ACC112 (cell line): ENCODE data around the gene HMGN1.

Source experiments
- H2AFZ ChIP-seq: fragments of 200-600 bp; sonication (generic); one replicate; pipeline ENCODE4 v1.6.0; 2017; ENCODE audit warnings: antibody characterized with exemption, low read length; ENCODE audit not compliant: unreplicated experiment
- H3K27ac ChIP-seq: fragments of 200-600 bp; sonication (generic); 2 replicates; pipeline ENCODE4 v1.5.1; 2014; ENCODE audit warnings: low read depth, mild to moderate bottlenecking, antibody characterized with exemption, low read length, moderate library complexity
- H3K27me3 ChIP-seq: fragments of 200-600 bp; sonication (generic); 2 replicates; pipeline ENCODE4 v1.6.1; 2014; ENCODE audit warnings: mild to moderate bottlenecking, antibody characterized with exemption, low read length, moderate library complexity, mixed read lengths; ENCODE audit not compliant: insufficient read depth
- H3K36me3 ChIP-seq: fragments of 200-600 bp; sonication (generic); 2 replicates; pipeline ENCODE4 v1.6.1; 2016; ENCODE audit warnings: mild to moderate bottlenecking, antibody characterized with exemption, low read length, moderate library complexity, mixed read lengths; ENCODE audit not compliant: insufficient read depth
- H3K4me1 ChIP-seq: fragments of 200-600 bp; sonication (generic); one replicate; pipeline ENCODE4 v1.6.1; 2016; ENCODE audit warnings: low read length, mixed read lengths; ENCODE audit not compliant: insufficient read depth, unreplicated experiment, control insufficient read depth
- H3K4me3 ChIP-seq: fragments of 200-600 bp; sonication (generic); 2 replicates; pipeline ENCODE4 v1.5.1; 2014; ENCODE audit warnings: mild to moderate bottlenecking, low read depth, low read length
- H3K79me2 ChIP-seq: fragments of 200-600 bp; sonication (generic); one replicate; pipeline ENCODE4 v1.6.0; 2016; ENCODE audit warnings: low read length; ENCODE audit not compliant: control insufficient read depth, unreplicated experiment, insufficient read depth

The HMGN1 gene

DNA sequence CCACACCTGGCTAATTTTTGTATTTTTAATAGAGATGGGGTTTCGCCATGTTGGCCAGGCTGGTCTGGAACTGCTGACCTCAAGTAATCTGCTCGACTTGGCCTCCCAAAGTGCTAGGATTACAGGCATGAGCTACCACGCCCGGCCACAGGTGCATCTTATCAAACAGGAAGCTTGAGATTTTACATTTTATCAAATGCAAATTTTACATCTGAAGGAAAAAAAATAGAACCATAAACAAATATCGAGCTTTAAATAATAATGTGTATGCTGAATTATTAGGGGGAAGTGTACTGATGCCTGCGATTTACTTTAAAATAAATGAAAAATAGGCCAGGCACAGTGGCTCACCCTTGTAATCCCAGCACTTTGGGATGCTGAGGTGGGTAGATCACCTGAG is 18.9 kb downstream of the HMGN1 start:
- Histone ChIP-seq H3K79me2 (no peaks in the 10 kb centered on the region), H3K36me3 (no peaks in the 10 kb centered on the region), H3K4me3 (no peak overlapping the region), H3K4me1 (no peaks in the 10 kb centered on the region), H3K27me3 (no peaks in the 10 kb centered on the region), H2AFZ (no peak overlapping the region), H3K27ac (no peak overlapping the region)

GRCh38 chr21:39327727-39328126 is 21.2 kb downstream of the HMGN1 start:
- H3K4me1 ChIP-seq = no peaks in the 10 kb centered on the region
- no peak overlapping the region for H2AFZ ChIP-seq
- H3K4me3 ChIP-seq = no peak overlapping the region
- H3K27me3 ChIP-seq = no peaks in the 10 kb centered on the region
- no peaks in the 10 kb centered on the region for H3K79me2 ChIP-seq
- H3K36me3 ChIP-seq = no peaks in the 10 kb centered on the region
- H3K27ac ChIP-seq = no peak overlapping the region

DNA sequence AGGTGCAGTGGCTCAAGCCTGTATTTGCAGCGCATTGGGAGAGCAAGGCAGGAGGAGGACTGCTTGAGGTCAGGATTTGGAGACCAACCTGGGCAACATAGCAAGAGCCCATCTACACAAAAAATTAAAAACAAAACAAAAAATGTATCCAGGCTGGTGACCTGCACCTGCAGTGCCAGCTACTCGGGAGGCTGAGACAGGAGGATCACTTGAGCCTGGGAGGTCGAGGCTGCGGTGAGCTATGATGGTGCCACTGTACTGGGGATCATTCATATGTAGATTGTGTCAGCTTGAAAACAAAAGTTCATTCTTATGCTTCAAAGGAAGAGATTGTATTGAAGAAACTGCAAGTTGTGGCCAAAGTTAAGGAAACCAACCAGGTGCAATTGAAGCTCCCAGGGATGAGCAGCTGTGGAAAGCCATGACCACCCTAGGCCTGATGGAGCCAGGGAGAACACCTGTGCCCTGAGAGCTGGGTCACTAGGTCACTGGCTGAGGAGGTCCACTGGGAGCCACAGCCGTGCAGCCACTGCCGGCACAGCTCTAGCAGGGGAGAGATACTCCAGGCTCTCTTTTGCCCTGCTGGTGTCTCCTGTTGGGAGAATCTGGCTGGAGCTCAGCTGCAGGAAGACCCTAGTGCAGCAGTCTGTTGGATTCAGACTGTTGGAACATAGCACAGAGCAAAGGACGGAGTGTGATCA is 22.1 kb downstream of the HMGN1 start:
- peaks cover 4% of the 10 kb centered on the region for H3K4me1 ChIP-seq
- no peaks in the 10 kb centered on the region for H3K36me3 ChIP-seq
- H2AFZ ChIP-seq = no peak overlapping the region
- no peak overlapping the region for H3K27ac ChIP-seq
- H3K4me3 ChIP-seq = no peak overlapping the region
- no peaks in the 10 kb centered on the region for H3K79me2 ChIP-seq
- H3K27me3 ChIP-seq = no peaks in the 10 kb centered on the region

DNA sequence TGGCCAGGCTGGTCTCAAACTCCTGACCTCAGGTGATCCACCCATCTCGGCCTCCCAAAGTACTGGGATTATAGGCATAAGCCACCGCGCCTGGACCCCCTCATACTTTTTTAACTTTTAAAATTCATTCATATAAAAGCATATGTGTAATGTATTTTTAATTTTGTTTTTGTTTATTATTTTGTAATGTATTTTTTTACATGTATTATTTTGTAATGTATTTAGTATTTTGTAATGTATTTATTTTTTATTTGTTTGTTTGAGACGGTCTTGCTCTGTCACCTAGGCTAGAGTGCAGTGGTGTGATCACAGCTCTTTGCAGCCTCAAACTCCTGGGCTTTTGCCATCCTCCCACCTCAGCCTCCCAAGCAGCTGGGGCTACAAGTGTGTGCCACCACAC is 23.4 kb downstream of the HMGN1 start:
- Histone ChIP-seq H3K27ac (no peak overlapping the region), H3K4me3 (no peak overlapping the region), H3K36me3 (no peaks in the 10 kb centered on the region), H3K79me2 (no peaks in the 10 kb centered on the region), H3K4me1 (peaks cover 4% of the 10 kb centered on the region), H3K27me3 (no peaks in the 10 kb centered on the region), H2AFZ (no peak overlapping the region)

GRCh38 chr21:39321424-39321823 is 27.5 kb downstream of the HMGN1 start:
- no peaks in the 10 kb centered on the region for H3K36me3 ChIP-seq
- H3K27ac ChIP-seq = no peak overlapping the region
- no peaks in the 10 kb centered on the region for H3K27me3 ChIP-seq
- peaks cover 4% of the 10 kb centered on the region for H3K4me1 ChIP-seq
- no peak overlapping the region for H2AFZ ChIP-seq
- H3K4me3 ChIP-seq = no peak overlapping the region
- no peaks in the 10 kb centered on the region for H3K79me2 ChIP-seq

GRCh38 chr21:39319814-39320332 is 29.0 kb downstream of the HMGN1 start:
- Histone ChIP-seq H3K4me3 (no peak overlapping the region), H3K27me3 (no peaks in the 10 kb centered on the region), H3K36me3 (no peaks in the 10 kb centered on the region), H2AFZ (no peak overlapping the region), H3K27ac (no peak overlapping the region), H3K4me1 (peaks cover 4% of the 10 kb centered on the region), H3K79me2 (no peaks in the 10 kb centered on the region)

DNA sequence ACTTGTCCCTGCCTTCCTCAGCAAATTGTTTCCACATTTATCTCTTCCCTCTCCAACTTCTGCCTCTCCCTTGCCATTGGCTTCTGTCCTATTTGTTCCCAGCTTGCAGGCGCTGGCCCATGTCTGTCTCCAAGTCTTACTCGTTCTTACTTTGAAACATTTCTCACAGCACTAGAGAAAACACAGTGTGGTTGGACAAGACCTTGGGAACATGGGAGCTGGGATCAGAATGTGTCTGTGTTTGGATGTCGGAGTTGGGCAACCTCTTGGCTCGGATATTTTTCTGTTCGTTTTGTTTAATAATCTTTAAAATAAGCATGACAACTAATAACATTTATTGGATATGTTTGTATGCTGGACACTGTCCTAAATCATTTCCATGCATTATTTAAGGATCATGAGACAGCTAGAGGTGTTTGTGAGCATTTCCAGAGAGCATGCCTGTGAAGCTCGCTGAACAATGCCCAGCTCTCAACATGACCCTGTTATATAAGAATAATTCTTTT is 29.6 kb downstream of the HMGN1 start:
- Histone ChIP-seq H3K27ac (no peak overlapping the region), H2AFZ (no peak overlapping the region), H3K4me1 (peaks cover 4% of the 10 kb centered on the region)

DNA sequence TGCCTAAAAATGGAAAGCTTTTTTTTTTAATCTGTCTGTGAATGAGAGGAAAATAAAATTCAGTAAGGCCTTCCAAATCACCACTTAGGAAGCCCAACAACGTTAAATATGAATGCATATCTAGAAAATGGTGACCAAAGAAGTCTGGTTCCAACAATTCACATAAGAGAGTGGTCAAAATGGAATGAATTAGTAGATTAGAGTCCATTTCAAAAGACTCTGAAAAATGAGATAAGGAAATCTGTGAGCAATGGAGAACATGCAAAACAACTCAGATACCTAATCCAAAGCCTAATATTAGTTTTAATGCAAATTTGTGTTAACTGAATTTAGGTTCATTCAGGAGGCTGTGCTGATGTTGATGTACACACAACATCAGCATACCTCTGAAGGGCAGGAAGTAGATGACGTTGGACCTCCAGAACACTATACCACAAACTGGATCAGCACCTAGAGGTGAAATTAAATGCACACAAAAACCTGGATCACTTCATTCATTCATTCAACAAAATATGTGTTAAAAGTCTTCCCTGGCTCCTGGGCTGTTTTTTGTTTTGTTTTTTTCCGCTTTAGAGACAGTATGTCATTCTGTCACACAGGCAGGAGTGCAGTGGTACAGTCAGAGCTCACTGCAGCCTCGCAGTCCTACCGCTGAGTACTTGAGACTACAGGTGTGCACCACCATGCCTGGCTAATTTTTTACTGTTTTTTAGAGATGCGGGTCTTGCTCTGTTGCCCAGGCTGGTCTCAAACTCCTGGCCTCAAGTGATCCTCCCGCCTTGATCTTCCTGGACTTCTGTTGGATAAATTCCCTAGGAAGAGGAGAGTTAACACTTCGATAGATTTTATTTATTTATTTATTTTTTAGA is 30.6 kb downstream of the HMGN1 start:
- Histone ChIP-seq H3K27ac (no peak overlapping the region), H2AFZ (no peak overlapping the region), H3K4me3 (no peak overlapping the region), H3K27me3 (no peaks in the 10 kb centered on the region), H3K4me1 (peaks cover 4% of the 10 kb centered on the region), H3K36me3 (no peaks in the 10 kb centered on the region), H3K79me2 (no peaks in the 10 kb centered on the region)

More for the DNA sequence above, 29.6 kb downstream of the HMGN1 start:
- Histone ChIP-seq H3K36me3 (no peaks in the 10 kb centered on the region), H3K79me2 (no peaks in the 10 kb centered on the region), H3K27me3 (no peaks in the 10 kb centered on the region), H3K4me3 (no peak overlapping the region)

DNA sequence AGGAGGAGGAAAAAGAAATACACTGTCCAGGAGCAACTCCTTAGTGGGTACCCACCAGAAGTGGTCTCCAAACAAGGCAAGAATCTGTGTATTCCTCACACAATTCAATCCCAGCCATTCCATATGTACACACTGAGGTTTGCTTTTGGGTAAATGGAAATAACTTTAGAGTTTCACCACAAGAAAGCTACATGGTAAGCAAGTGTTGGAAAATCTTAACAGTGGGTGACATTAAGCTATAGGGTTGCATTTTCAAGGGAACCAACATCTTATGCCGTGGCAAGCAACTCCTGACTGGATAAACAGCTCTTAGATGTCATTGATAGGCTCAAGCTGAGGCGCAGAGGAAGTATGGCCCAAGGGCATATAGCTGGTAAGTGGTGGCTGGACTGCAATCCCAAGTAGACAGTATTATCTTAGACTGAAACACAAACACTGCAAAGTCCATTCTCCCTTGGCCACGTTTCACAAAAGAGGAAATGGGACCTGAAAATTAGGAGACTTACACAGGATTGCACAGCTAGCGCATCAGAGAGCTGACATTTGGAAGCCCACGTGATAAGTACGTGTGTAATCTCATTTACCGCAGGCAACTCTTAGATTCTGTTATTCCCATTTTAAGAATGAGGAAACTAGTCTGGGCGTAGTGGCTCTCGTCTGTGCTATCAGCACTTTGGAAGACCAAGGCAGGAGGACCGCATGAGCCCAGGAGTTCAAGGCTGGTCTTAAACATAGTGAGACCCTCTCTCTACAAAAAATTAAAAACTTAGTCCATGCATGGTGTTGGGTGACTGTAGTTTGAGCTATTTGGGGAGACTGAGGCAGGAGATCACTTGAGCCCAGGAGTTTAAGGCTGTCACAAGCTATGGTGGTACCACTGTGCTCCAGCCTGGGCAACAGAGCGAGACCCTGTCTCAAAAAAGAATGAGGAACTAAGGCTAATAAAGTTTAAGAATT is 31.5 kb downstream of the HMGN1 start:
- no peak overlapping the region for H3K4me3 ChIP-seq
- H3K27ac ChIP-seq = no peak overlapping the region
- H3K4me1 ChIP-seq = peaks cover 4% of the 10 kb centered on the region
- H3K79me2 ChIP-seq = peaks cover 2% of the 10 kb centered on the region
- no peaks in the 10 kb centered on the region for H3K27me3 ChIP-seq
- H3K36me3 ChIP-seq = no peaks in the 10 kb centered on the region
- no peak overlapping the region for H2AFZ ChIP-seq

- H3K4me3 ChIP-seq = no peak overlapping the region
- no peak overlapping the region for H2AFZ ChIP-seq
- H3K27me3 ChIP-seq = no peaks in the 10 kb centered on the region
- H3K79me2 ChIP-seq = peaks cover 7% of the 10 kb centered on the region
- H3K27ac ChIP-seq = no peak overlapping the region
- peaks cover 5% of the 10 kb centered on the region for H3K4me1 ChIP-seq
- 0 out of 2 replicates have a peak, but pooled peaks cover 2% of the 10 kb centered on the region for H3K36me3 ChIP-seq
These were observed 32.2 kb downstream of the HMGN1 start for GRCh38 chr21:39316729-39317128.
